Measurements from ENCODE around the gene SETD6.
"Not testable (repeated sequence)": the region's sequence is repeated elsewhere in the genome, so short reads cannot be mapped to it uniquely, and the experiment has no call there.

Gene SETD6, protein sequence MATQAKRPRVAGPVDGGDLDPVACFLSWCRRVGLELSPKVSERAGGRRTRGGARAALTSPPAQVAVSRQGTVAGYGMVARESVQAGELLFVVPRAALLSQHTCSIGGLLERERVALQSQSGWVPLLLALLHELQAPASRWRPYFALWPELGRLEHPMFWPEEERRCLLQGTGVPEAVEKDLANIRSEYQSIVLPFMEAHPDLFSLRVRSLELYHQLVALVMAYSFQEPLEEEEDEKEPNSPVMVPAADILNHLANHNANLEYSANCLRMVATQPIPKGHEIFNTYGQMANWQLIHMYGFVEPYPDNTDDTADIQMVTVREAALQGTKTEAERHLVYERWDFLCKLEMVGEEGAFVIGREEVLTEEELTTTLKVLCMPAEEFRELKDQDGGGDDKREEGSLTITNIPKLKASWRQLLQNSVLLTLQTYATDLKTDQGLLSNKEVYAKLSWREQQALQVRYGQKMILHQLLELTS

GRCh38 chr16:58515125-58515870 lies at the start of gene SETD6:
SETD6 (plus strand) TSS chr16:58515517; CDS start chr16:58515538, 21 bp downstream.
- peak; percentile 88 for DNase-seq (ENCODE audit: low read depth)

DNA sequence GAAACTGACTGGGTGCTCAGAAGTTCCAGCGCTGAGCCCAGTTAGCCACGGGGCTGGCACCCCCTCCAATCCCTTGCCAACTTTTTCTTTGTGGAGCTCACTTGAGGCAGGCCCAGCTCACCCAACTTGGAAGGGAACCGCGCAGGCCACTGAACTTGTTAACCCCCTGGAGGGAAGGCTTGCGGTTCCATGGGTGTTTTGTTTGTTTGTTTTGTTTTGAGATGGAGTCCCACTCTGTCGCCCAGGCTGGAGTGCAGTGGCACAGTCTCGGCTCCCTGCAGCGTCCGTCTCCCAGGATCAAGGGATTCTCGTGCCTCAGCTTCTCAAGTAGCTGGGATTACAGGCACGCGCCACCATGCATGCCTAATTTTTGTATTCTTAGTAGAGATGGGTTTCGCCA lies 49.5 kb upstream of the SETD6 start:
- no peak for DNase-seq (ENCODE audit: low read depth)

DNA sequence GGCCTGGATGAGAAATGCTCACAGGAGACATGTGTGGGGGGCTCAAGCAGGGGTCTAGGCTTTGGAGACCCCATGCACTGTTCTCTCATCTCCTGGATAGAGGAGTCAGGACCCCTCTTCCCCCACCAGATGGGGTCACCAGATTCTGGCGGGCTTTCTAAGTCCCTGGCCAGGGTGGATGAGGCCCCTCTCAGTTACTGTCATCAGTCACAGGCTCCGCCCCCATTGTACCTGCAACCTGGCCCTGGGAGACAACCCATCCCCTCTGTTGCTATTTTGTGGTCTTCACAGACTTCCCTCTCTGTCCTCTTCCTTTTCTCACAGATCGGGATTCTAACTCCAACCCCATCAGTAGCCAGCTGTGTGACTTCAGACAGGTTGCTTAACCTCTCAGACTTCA lies 48.9 kb upstream of the SETD6 start:
- DNase-seq (ENCODE audit: low read depth), result no peak

- no peak for DNase-seq (ENCODE audit: low read depth)
These were observed 47.4 kb upstream of the SETD6 start for GRCh38 chr16:58467905-58468304.

DNA sequence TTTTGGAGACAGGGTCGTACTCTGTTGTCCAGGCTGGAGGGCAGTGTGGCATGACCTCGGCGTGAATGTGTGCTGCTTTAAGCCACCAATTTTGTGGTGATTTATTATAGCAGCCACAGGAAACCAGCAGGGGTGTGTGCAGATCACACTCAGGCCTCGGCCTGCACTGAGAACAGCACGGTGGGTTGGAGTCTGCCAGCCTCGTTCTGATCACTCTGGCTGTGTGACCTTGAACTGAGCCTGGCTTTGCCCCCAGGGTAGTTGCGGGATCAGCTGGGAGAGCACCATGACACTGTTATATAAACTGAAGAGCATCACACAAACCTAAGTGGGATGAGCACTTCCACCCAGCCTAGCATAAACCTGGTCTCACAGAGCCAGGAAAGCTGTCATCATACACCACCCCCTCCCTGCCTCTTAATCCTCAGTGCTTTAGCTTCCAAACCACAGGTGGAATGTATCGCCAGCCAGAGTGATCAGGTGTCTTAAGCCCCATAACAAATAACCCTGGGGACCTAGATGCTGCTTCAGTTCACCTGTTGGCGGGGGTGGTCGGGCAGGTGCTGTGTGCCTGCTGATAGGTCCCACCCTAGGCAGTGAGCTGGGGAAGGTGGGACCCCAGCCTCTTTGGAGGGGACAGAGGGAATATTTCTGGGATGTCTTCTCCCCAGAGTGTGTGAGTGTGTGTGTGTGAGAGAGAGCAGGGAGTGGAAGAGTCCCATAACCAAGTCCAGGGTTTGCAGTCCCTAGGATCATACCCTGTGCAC lies 43.9 kb upstream of the SETD6 start:
- no peak for DNase-seq (ENCODE audit: low read depth)

DNA sequence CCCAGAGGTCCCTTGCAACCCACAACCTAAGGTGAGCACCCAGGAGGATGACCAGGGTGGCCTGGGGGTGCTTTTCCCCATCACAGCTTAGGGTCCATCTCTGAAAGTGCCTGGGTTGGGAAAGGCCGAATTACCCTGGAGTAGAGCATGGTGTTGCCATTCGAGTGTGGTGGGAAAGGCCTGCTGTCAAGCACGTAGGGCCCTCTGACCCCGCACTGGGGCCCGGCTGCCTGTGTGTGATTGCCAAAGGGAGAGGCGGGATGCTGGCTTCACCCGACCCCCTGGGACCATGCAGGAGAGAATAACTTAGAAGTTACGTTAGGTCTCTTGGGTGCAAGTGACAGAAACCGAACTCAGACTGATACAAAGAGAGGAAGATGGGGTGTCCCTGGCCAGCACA lies 43.1 kb upstream of the SETD6 start:
- no peak for DNase-seq (ENCODE audit: low read depth)

DNA sequence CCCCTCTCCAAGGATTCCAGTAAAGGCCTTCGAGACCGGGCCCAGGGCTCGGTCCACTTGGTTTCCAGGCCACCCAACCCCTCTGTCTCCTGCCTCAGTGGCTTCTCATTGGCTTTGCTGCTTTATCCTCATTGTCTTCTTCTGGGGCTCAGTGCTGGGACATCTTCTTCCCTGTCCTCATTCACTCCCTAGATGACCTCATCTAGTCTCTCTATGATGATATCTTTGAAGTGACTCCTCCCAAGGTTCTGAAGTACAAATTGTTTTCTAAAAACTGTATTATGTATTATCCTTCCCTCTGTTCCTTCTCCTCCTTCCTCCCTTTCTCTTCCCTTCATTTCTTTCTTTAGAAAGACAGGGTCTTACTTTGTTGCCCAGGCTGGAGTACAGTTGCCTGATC lies 42.5 kb upstream of the SETD6 start:
- DNase-seq (ENCODE audit: low read depth), result no peak

DNA sequence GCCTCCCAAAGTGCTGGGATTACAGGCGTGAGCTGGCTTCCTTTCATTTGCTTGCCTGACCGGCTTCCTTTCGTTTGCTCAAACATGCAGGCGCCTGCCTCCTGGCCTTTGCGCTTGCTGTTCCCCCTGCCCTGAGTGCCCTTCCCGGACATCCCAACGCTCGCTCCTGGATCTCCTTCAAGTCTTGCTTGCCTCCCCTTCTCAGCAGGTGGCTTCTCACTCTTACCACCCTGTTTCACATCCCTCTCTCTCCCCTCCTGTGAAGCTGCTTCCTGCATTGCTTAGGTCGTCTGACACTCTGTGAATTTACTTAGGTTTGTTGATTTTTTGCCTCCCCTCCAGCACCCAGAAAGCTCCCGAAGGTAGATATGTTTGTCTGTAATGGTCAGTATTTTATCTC lies 41.0 kb upstream of the SETD6 start:
- no peak for DNase-seq (ENCODE audit: low read depth)

DNA sequence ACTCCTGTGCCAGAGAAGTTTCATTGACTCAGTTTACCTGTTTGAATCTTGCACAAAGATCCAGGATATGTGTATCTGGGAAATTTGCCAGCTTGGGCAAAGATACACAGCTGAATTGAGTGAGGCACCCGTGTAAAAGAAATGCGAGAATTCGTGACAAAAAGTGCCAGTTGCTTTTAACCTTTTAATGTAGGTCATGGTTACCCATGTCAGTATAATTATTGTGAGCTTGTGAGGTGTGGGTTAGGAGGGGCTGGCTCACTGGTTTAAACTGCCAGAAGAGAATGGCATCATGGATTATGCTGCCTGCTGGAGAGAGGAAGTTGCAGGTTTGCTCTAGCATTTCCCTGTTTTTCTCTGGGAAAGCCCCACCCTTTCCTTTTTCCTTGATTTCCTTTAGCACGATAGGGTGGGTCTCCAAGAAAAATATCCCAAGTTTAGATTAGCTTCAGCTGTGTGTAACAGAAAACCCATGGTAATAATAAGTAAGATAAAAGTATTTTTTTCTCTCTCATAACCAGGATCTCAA lies 40.2 kb upstream of the SETD6 start:
- DNase-seq (ENCODE audit: low read depth), result no peak

DNA sequence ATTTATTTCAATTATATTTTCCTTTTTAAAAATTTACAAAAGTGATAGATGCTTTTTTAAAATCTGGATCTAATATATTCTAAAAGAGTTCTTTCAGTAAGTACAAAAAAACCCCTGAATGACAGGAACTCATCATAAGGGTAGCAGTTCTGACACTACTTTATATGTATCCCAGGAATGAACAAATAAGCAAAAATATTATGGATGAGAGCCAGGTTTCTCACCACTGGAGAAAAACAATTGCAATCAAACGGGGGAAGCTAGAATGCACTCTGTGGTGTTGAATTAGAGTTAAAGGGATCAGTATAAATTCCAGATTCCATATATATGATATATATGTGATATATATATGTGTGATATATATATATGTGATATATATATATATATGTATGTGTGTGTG lies 38.5 kb upstream of the SETD6 start:
- DNase-seq (ENCODE audit: low read depth), result no peak

DNA sequence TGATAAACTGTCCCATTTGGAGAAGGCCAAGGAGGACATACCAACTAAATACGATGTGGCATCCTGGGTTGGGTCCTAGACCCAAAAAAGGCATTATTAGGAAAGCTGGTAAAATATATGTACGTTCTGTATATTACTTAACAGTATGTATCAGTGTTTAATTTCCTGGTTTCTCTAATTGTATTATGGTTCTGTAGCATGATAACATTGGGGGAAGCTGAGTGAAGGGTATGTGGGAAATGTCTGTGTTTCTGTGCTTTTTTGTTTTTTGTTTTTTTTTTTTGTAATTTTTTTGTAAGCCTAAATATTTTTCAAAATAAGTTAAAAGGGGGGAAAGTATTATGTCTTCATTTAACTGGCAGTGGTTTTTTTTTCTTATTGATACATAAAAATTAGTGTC lies 36.9 kb upstream of the SETD6 start:
- no peak for DNase-seq (ENCODE audit: low read depth)

- DNase-seq (ENCODE audit: low read depth), result no peak
These were observed 34.0 kb upstream of the SETD6 start for GRCh38 chr16:58481226-58481869.

GRCh38 chr16:58481931-58482330 lies 33.4 kb upstream of the SETD6 start:
- no peak for DNase-seq (ENCODE audit: low read depth)

DNA sequence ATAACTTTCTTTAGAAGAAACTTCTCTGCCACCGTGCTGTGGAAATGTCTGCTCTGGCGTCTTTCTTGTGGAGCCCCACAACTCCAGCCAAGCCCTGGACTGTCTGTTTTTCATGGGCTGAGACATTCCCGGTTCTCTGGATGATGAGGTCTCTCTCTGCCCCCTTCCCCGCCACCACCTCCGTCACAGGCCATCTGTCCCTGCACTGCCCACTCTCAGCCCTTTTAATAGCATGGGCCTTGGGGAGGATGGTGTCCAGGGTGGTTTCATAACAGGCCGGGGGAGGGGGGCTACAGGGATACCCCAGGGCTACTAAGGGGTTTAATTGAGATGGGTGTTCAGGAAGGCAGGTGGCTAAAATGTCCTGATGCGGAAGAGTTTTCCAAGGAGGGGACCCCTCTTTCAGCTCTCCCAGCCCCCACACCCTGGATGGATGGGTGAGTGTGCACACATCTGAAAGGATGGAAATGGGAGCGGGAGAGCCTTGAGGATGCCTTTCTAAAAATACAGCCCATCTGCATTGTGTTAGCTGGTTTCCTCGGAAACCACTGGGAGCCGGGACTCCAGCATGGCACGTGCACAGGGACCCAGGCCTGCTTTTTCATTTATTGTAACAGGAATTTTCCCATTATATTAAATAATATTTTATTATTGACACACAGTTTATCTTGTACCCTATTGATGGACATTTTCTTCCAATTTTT lies 30.0 kb upstream of the SETD6 start:
- DNase-seq (ENCODE audit: low read depth), result no peak

DNA sequence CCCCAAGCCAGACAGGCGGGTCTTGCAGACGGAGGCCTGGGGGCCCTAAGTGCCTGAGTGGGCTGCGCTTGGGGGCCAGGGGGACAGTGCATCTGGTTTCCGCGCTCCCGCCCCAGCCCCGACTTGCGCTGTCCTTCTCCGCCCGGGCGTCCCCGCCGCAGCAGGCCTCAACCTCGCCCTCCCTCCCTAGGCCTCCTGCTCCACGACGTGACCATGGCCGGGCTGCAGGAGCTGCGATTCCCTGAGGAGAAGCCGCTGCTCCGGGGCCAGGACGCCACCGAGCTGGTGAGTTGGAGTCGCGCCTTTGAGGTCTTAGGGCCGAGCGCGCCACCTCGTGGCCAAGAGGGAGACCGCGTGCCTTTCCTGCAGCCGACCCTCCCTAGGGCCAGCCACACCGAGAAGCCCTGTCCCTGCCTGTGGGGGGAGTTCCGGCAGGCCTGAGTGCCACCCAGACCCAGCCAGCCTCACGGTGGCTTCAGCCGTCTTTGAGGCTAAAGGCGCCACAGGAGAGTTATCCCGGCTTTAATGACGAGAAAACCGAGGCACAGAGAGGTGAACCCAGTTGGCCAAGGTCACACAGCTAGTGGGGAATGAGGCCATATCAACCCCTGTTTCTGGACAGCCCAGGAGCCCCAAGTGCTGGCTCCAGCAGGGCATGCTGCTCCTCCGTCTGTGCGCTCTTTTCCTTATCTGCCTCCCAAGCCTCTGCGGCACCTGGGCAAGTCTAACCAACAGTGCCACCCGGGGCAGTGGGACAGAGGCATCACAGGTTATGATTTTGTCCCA lies 27.6 kb upstream of the SETD6 start:
- peak; percentile 58 for DNase-seq (ENCODE audit: low read depth)

DNA sequence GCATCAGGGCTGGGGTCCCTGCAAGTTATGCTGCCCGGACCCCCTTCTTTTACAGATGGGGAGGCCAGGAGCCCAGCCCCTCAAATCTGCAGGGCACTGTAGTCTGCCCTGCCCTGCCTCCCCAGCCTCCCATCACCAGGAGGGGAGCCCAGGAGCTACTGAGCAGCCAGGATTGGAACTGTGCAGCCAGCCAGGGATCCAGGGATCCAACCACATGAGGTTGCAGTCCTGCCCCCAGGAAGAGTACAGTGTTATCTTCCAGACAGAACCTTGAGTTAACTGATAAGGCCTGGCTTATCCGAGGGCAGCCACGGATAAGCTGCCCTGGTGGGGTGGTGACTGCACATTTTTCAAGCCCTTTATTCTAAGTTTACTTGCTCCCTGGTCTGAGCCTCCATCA lies 26.8 kb upstream of the SETD6 start:
- DNase-seq (ENCODE audit: low read depth), result no peak

DNA sequence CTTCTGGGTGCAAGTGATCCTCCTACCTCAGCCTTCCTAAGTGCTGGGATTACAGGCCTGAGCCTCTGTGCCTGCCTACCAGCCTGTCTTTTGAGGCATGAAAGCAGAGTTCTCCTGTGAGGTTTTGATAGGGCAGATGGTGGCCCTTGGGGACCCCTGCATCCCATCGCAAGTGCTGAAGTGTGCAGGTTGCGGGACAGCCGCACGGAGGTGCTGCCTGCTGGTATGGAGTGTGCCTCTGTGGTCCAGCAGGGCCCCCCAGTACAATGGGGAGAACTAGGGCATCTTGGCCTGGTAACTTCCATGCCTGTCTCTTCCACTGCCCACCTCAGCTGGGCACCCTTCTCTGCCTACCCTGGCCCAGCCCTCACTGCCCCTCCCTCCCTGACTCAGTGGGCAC lies 25.3 kb upstream of the SETD6 start:
- no peak for DNase-seq (ENCODE audit: low read depth)

- not testable (repeated sequence) for DNase-seq (ENCODE audit: low read depth)
These were observed 24.8 kb upstream of the SETD6 start for GRCh38 chr16:58490539-58490938.

DNA sequence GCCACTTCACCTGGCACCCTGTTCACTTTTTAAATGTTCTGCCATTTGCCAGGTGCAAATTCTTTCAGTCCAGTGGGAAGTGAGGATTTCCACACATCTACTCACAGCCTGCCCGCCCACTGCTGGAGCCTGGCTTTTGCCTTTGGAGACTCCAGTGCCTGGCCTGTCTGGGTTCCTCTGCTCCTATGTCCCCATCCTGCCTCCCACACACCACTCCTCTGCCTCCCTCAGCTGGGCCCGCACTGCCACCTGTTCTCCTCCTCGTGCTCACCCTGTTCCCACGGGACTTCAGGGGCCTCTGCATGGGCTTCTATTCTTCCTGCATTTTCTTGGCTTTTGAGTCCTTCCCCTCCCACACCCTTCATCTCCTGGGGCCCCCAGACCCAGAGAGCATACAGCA lies 23.3 kb upstream of the SETD6 start:
- DNase-seq (ENCODE audit: low read depth), result no peak

GRCh38 chr16:58492735-58493134 lies 22.6 kb upstream of the SETD6 start:
- DNase-seq (ENCODE audit: low read depth), result no peak

Data from fibroblast of gingiva (primary cell).